Measurements from ENCODE around the gene RNF213.
"Not testable (repeated sequence)": the region's sequence is repeated elsewhere in the genome, so short reads cannot be mapped to it uniquely, and the experiment has no call there.

RNF213 gene

DNA sequence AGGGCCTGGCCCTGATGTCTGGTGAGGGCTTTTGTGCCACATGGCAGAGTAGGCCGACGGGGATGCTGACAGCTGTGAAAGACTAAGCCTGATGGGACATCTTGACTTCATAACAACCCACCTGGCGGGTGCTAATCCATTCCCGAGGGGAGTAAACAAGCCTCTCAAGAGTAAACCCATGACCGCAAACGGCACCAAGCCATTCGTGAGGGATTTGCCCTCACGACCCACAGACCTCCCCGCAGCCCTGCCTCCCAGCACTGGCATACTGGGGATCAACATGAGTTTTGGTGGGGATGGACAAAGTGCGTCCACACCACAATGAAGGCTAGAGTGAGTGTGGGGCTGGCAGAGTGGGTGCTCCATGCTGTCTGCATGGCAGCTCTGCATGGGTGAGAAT is 11.7 kb downstream of the RNF213 start:
- DNase-seq, result no peak

GRCh38 chr17:80274331-80274730 is 13.7 kb downstream of the RNF213 start:
- DNase-seq, result no peak

GRCh38 chr17:80274871-80275449 is 14.3 kb downstream of the RNF213 start:
- no peak for DNase-seq

DNA sequence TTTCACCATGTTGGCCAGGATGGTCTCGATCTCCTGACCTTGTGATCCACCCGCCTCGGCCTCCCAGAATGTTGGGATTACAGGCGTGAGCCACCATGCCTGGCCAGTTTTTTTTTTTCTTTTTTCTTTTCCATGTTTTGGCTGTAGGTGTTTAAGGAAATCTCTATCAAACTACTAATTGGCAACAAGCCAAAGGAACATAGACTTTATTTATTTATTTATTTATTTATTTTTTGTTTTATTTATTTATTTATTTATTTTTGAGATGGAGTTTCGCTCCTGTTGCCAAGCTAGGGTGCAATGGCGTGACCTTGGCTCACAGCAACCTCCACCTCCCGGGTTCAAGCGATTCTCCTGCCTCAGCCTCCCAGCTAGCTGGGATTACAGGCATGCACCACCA is 15.2 kb downstream of the RNF213 start:
- DNase-seq, result not testable (repeated sequence)

DNA sequence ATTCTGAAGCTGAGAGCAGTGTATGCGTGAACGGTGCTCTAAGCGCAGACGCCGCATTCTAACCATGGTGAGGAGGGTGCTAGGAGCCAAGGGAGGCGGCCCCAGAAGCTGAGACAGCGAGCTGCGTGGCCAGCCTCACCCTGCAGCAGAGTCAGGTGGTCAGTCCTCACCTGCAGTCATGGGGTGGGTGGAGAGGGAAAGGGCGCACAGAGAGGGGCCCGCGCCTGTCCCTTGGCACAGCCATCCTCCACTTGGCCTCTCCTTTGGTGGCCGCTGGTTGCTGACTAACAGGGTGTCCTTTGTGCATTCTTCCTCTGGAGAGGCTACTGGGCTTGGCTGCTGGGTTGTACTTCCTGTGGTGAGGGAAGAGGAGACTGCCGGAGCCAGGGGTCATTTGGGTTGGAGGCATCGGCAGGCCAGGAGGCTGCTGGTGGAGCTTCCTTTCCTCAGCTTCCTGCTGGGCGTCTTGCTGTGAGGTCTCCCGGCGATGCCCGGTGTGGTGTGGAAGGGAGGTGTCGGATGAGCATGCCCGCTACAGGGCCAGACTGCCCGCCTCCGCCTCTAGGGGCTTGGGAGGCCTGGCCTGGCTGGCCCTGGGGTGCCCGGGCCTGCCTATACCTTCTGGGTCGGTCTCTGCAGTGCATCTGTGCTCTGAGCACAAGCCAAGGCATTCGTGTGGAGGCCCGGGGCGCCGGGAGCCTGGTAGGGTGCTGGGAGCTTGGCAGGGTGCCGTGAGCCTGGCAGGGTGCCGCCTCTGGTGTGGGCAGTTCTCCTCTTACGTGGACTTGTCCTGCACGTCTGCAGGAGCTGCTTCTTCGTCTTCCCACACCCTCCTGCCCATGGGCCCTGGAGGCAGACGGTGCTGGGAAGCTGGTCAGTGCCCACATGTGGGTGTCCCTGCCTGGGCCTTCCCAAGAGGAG is 17.4 kb downstream of the RNF213 start:
- DNase-seq, result no peak

DNA sequence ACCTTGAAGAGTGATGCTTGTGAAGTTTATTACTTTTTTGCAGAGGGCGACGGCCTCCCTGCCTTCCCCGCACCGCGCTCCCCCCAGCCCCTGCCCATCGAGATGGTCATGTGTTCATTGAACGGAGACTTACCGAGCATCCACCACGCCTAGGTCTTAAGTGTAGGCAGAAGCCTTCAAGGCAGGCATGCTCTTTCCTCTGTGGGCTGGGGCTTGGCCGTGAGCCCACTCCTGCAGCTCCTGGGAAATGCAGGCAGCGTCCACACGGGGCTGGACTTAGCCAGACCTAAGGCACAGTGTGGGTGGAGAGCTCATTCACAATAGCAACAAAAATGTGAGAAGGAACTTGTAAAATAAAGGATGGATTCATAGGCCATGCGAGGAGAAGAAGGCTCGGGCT is 19.2 kb downstream of the RNF213 start:
- DNase-seq, result no peak

DNA sequence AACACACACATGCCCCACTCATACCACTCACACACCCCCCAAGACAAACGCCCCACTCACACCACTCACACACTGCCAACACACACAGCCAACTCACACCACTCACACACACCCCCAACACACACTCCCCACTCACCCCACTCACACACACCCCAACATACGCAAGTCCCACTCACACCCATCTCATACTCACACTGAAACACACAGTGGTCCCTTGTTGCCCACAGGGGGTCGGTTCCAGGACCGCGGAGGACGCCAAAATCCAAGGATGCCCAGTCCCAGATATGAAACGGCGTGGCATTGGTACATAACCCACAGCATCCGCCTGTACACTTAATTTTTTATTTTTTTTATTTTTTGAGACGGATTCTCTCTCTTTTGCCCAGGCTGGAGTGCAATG is 20.9 kb downstream of the RNF213 start:
- no peak for DNase-seq

DNA sequence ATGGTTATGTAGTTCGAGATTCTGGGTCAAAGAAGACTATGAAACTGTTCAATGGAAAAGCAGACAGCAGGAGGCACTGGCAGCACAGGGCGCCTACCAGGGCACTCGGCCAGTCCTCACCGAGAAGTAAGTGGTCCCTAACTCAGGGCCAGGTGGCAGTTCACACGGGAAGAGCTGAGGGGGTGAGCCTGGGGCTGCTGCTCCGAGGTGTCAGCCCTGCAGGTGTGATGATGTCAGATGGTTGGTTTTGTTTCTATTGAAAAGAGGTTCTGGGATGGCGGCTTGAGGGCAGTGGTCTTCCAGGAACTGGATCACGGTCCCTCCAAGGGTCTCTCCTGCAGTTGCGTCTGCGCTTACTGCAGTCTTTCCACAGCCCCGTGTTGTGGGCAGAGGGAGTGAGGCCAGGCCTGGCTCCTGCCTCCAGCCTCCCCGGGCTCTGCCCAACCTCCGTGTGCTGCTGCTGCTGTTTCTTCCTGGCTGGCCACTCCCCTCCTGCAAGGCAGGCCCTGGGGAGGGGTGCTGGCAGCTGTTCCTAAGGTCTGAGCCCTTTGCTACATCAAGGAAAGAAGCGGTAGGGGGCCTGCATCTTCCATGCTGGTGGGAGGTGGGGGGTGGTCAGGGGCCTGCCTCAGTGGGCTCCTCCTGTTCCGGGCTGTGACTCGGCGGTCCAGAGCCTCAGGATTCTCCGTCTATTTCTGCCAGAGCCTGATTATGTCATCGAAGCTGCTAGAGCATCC is 22.6 kb downstream of the RNF213 start:
- DNase-seq, result no peak

DNA sequence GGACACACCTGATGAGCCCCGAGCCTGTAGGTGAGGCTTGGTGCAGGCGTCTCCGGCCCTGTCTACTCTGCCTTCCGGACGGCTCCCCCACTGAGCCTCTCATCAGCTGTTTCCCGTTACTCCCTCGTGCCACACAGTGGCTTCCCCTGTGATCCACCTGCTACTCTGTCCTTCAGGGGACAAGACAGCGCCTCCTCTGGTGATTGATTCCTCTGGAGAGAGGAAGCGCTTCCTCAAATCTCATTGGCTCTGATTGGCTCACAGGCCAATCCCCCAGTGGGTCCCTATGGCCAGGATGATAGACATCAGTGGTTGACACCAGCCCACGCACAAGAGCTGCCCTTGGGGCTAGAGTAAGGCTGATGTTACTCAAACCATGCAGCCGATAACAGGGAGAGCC is 24.0 kb downstream of the RNF213 start:
- DNase-seq, result no peak

- no peak for DNase-seq
These were observed 24.7 kb downstream of the RNF213 start for GRCh38 chr17:80285237-80285920.

DNA sequence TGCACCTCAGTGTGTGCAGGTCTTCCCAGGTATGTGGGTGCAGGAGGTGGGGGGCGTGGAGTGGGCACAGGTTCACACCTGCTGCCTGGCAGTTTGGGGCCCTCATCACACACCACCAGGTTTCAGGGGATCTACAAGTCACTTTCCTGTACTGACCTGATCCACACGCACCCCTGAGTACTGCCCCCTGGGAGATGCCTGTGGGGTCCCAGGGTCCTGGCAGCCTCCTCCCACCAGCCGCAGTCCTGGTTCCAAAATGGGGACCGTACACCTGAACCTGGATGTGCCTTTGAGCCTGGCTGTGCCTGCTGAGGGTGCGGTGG is 25.9 kb downstream of the RNF213 start:
- no peak for DNase-seq

DNA sequence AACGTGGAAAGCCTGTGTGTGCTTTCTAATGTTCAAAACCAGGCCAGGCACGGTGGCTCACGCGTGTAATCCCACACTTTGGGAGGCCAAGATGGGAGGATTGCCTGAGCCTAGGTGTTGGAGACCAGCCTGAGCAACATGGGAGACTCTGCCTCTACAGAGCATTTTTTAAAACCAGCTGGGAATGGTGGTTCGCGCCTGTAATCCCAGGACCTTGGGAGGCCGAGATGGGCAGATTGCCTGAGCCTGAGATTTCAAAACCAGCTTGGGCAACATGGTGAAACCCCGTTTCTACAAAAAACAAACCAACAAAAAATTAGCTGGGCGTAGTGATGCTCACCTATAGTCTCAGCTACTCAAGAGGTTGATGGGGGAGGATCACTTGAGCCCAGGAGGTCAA is 26.4 kb downstream of the RNF213 start:
- DNase-seq, result no peak

GRCh38 chr17:80287806-80288567 is 27.3 kb downstream of the RNF213 start:
- DNase-seq, result no peak

DNA sequence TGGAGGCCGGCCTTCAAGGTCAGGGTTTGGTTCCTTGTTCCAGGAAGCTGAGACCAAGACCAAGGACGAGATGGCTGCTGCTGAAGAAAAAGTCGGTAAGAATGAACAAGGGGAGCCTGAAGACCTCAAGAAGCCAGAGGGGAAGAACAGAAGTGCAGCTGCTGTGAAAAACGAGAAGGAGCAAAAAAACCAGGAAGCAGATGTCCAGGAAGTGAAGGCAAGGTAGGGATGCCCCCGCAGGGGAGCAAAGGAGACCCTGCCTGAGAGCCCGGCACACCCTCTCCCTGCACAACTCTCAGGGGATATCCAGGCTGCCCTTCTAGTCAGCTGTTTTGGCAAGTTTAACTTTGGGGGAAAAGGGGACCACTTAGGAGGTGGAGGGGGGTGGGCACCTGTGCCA is 29.0 kb downstream of the RNF213 start:
- no peak for DNase-seq

- no peak for DNase-seq
These were observed 29.5 kb downstream of the RNF213 start for GRCh38 chr17:80290156-80290555.

DNA sequence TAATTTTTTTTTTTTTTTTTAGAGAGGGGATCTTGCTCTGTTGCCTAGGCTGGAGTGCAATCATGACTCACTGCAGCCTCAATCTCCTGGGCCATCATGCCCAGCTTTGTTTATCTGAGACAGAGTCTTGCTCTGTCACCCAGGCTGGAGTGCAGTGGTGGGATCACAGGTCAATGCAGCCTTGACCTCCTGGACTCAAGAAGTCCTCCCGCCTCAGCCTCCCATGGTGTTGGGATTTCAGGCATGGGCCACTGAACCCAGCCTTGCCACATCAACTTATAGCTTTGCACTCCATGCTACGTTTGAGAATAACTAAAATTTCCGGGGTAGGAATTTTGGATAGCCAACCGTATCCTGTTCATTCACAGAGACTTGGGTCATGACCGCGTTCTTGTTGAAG is 30.6 kb downstream of the RNF213 start:
- no peak for DNase-seq

- DNase-seq, result no peak
These were observed 31.2 kb downstream of the RNF213 start for GRCh38 chr17:80291691-80292487.

GRCh38 chr17:80292521-80292971 is 31.9 kb downstream of the RNF213 start:
- DNase-seq, result no peak

DNA sequence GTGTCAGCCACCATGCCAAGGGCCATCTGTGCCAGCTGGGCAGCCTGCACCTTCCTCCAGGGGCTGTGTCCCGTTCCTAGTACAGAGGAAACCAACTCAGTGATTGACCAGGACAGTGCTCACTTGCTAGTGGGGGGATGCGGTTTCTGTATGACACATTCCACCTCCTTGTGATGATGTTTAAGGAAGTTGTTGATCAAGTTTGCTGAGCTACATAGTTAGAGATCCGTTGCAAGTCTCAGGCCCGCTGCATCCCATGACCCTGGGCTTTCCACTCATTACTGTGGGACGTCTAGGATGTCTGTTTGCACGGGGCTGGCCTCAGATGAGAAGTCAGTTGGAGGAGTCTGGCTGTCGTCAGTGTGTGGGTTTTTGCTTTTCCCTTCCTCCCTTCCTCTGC is 33.6 kb downstream of the RNF213 start:
- DNase-seq, result no peak

GRCh38 chr17:80294653-80295052 is 34.0 kb downstream of the RNF213 start:
- no peak for DNase-seq

DNA sequence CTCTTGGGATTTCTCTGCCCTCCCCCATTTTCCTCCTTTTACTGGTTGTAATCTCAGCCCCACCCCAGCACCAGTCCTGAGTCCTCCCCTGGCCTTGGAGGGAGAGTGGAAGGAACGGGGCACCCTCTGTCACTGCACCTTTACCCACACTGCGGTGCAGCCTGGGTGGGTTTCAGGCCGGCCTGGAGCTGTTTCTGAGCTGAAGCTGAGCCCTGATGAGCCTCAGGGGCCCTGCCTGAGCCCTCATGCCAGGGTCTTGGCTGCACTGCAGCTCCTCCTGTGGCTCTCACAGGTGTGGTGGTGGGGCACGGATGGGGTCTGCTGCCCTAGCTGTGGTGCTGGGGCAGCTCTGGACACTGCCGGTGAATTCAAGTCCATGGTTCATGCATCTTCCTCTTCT is 34.5 kb downstream of the RNF213 start:
- no peak for DNase-seq

- no peak for DNase-seq
These were observed 34.9 kb downstream of the RNF213 start for GRCh38 chr17:80295559-80295958.

Measured in SW 1271 (cell line).